ENCODE data around the gene CGNL1.

- TF ChIP-seq CTCF (IDR thresholded peaks at IDR 0.05) (no peak), POLR2A (IDR thresholded peaks at IDR 0.05) (no peak)
Measured at GRCh38 chr15:57356178-57356577, 20.1 kb upstream of the CGNL1 start.
